A549 (cell line): ENCODE measurements around the gene KLHL29. TPM values are rescaled to one million over a fixed set of nuclear protein-coding genes. Genes with fewer than 3 reads are reported as not detected.

Experiments used
- ATAC-seq, 2 experiments: fragments of 200-7000 bp in 1 of 2; fragments of >200 bp in 1 of 2; cut with Nextera tagmentation in 1 of 2; cut with Tn5 transposase in 1 of 2; 3 replicates each; pipeline versions ENCODE4 v1.8.0 to v1.9.1; 2018 to 2020; ENCODE audit warnings: mild to moderate bottlenecking in 1 of 2, moderate library complexity in 1 of 2
- CTCF ChIA-PET: fragments of 300-600 bp; sonication (Branson Sonifier 250); formaldehyde crosslinking; extraction: SDS; loops from one replicate; lab custom pipeline; 2021; ENCODE audit warnings: antibody characterized with exemption, inconsistent platforms; lab: Yijun Ruan, JAX
- POLR2A ChIA-PET: fragments of 350-600 bp; formaldehyde crosslinking; extraction: SDS; loops from one replicate; lab custom pipeline; 2021; ENCODE audit warnings: antibody characterized with exemption, inconsistent platforms; lab: Yijun Ruan, JAX
- DNase-seq, 2 experiments: peaks; one replicate each; pipeline versions ENCODE4 v3.0.0 to v3.0.0-alpha.2; 2011 to 2016; ENCODE audit warnings: low read depth in 1 of 2, low spot score in 1 of 2
- FAIRE-seq: peaks from 2 replicates; lab custom pipeline; 2011; peaks lifted over from hg19 to GRCh38; lab: Jason Lieb, UNC
- H3K27ac ChIP-seq, 2 experiments: fragments of >200 bp; sonication (Bioruptor Twin); formaldehyde crosslinking; 3 replicates each; pipeline ENCODE4 v1.5.1; 2016 to 2017
- H3K4me1 ChIP-seq: fragments of >200 bp; sonication (Bioruptor Twin); formaldehyde crosslinking; 3 replicates; pipeline ENCODE4 v1.6.1; 2016
- H3K4me2 ChIP-seq: fragments of >200 bp; sonication (Bioruptor Twin); formaldehyde crosslinking; 3 replicates; pipeline ENCODE4 v1.6.1; 2016
- H3K4me3 ChIP-seq: fragments of >200 bp; sonication (Bioruptor Twin); formaldehyde crosslinking; 3 replicates; pipeline ENCODE4 v1.5.1; 2016
- H3K9me3 ChIP-seq: fragments of >200 bp; sonication (Bioruptor Twin); formaldehyde crosslinking; 3 replicates; pipeline ENCODE4 v1.6.1; 2016
- ATOH8 ChIP-seq: fragments of 250-450 bp; sonication (Bioruptor Pico); IDR thresholded peaks from 2 replicates; pipeline ENCODE4 v1.5.0; 2020; ENCODE audit warnings: low read depth, mild to moderate bottlenecking, moderate library complexity
- CHD2 ChIP-seq: fragments of 150-350 bp; IDR thresholded peaks from 2 replicates; pipeline ENCODE4 v1.6.1; 2014; ENCODE audit warnings: low read length; ENCODE audit not compliant: partially characterized antibody
- CHD4 ChIP-seq: fragments of 200-600 bp; sonication (generic); IDR thresholded peaks from 2 replicates; pipeline ENCODE4 v1.6.1; 2016; ENCODE audit warnings: antibody characterized with exemption, mild to moderate bottlenecking, borderline replicate concordance
- CTCF ChIP-seq: fragments of >200 bp; sonication (Bioruptor Twin); formaldehyde crosslinking; IDR thresholded peaks from 3 replicates; pipeline ENCODE4 v1.5.1; 2016
- FOXS1 ChIP-seq: fragments of 250-450 bp; sonication (Bioruptor Pico); IDR thresholded peaks from 2 replicates; pipeline ENCODE4 v1.5.0; 2020; ENCODE audit warnings: mild to moderate bottlenecking, moderate library complexity
- HDAC2 ChIP-seq: fragments of 200-600 bp; sonication (generic); IDR thresholded peaks from 2 replicates; pipeline ENCODE4 v1.6.1; 2016
- HMGXB4 ChIP-seq: fragments of 250-450 bp; sonication (Bioruptor Pico); IDR thresholded peaks from 2 replicates; pipeline ENCODE4 v1.5.0; 2021; ENCODE audit warnings: mild to moderate bottlenecking, moderate library complexity, borderline replicate concordance
- HOXA7 ChIP-seq: fragments of 250-450 bp; sonication (Bioruptor Pico); IDR thresholded peaks from 2 replicates; pipeline ENCODE4 v1.5.0; 2020; ENCODE audit warnings: mild to moderate bottlenecking, moderate library complexity
- JUN ChIP-seq, 2 experiments: fragments of >200 bp; sonication (Bioruptor Twin); formaldehyde crosslinking; IDR thresholded peaks; 2 replicates in 1 of 2; 3 replicates in 1 of 2; pipeline ENCODE4 v1.6.1; 2016 to 2017
- JUNB ChIP-seq: fragments of >200 bp; sonication (Bioruptor Twin); formaldehyde crosslinking; IDR thresholded peaks from 2 replicates; pipeline ENCODE4 v1.6.1; 2016
- KDM1A ChIP-seq: fragments of 200-600 bp; sonication (generic); IDR thresholded peaks from 2 replicates; pipeline ENCODE4 v1.6.1; 2016; ENCODE audit warnings: low read depth, mild to moderate bottlenecking
- KDM5A ChIP-seq: fragments of 200-600 bp; sonication (generic); IDR thresholded peaks from 2 replicates; pipeline ENCODE4 v1.6.1; 2016; ENCODE audit warnings: antibody characterized with exemption, mild to moderate bottlenecking
- MAFK ChIP-seq: fragments of 450-650 bp; IDR thresholded peaks from 2 replicates; pipeline ENCODE4 v1.6.1; 2014; ENCODE audit not compliant: partially characterized antibody
- MAZ ChIP-seq: fragments of 150-350 bp; IDR thresholded peaks from 2 replicates; pipeline ENCODE4 v1.6.1; 2014; ENCODE audit warnings: antibody characterized with exemption, low read depth, low read length, borderline replicate concordance
- MYC ChIP-seq: IDR thresholded peaks from 2 replicates; pipeline ENCODE4 v1.6.1; 2012; ENCODE audit warnings: mild to moderate bottlenecking, inconsistent platforms, low read length, improper control_type of control experiment, borderline replicate concordance
- NR3C1 ChIP-seq: fragments of >200 bp; sonication (Bioruptor Twin); formaldehyde crosslinking; IDR thresholded peaks from 3 replicates; pipeline ENCODE4 v1.6.1; 2017
- POLR2A ChIP-seq: IDR thresholded peaks from 2 replicates; pipeline ENCODE4 v1.6.1; 2012; ENCODE audit warnings: mild to moderate bottlenecking, low read length
- POLR2AphosphoS2 ChIP-seq: conservative IDR thresholded peaks from 2 replicates; pipeline ENCODE4 v1.6.1; 2012; ENCODE audit warnings: low read length, improper control_type of control experiment, inconsistent platforms
- REST ChIP-seq: fragments of 200-600 bp; sonication (generic); IDR thresholded peaks from 2 replicates; pipeline ENCODE4 v1.6.1; 2016; ENCODE audit warnings: antibody characterized with exemption, mild to moderate bottlenecking, moderate library complexity
- SREBF2 ChIP-seq: fragments of 450-650 bp; IDR thresholded peaks from 2 replicates; pipeline ENCODE4 v1.6.1; 2014; ENCODE audit warnings: mild to moderate bottlenecking, moderate library complexity
- TFCP2L1 ChIP-seq: fragments of 250-450 bp; sonication (Bioruptor Pico); IDR thresholded peaks from 2 replicates; pipeline ENCODE4 v1.5.0; 2021; ENCODE audit warnings: mild to moderate bottlenecking
- USF2 ChIP-seq: fragments of 450-650 bp; IDR thresholded peaks from 2 replicates; pipeline ENCODE4 v1.6.1; 2014; ENCODE audit warnings: antibody characterized with exemption
- ZFP36 ChIP-seq: fragments of 450-650 bp; IDR thresholded peaks from 2 replicates; pipeline ENCODE4 v1.6.1; 2014; ENCODE audit warnings: borderline replicate concordance; ENCODE audit not compliant: partially characterized antibody
- ZSCAN20 ChIP-seq: fragments of 250-450 bp; sonication (Bioruptor Pico); IDR thresholded peaks from 2 replicates; pipeline ENCODE4 v1.8.0; 2022; ENCODE audit warnings: mild to moderate bottlenecking, moderate library complexity
- WGBS: methylation state at CpG from one replicate; pipeline ENCODE4 v1.1.6; 2017; ENCODE audit errors: missing lambda C conversion rate; 5-methylcytosine and 5-hydroxymethylcytosine counted together
- polyA plus RNA-seq, 4 experiments: library from polyadenylated mRNA; depleted of rRNA in 3 of 4; stranded (reverse); fragments of >200 nt; fragmentation: RNase III in 1 of 4; extraction: RNeasy Plus Mini Kit Qiagen cat#74134 plus additional on column Dnase treatment in 1 of 4; gene quantifications; 2 replicates in 3 of 4; 3 replicates in 1 of 4; pipeline ENCODE4 v1.2.3, GENCODE V29; 2011 to 2017

The KLHL29 gene
- polyA plus RNA-seq, 2 of the 4 experiments (the other 2 are of a cell fraction): 1.3 to 2.5 TPM

- Histone ChIP-seq H3K9me3 (peaks cover 11% of the 10 kb centered on the region), H3K4me3 (no peak overlapping the region), H3K4me2 (no peak overlapping the region), H3K27ac (no peak overlapping the region), H3K4me1 (peaks cover 8% of the 10 kb centered on the region; the same call in 2 of the 3 replicates)
- TF ChIP-seq MYC: no peak
- TF ChIP-seq USF2: no peak
- FAIRE-seq (no peak), ATAC-seq (peak in 1 of 2 experiments; percentile 31; a peak in 1 of 6 replicates), DNase-seq (no peak)
- ChIA-PET POLR2A (no interaction called here), CTCF (interaction anchor here (1.3 kb wide), 1 partner anchor 16 kb away, joined by 5 read pairs; no protein-coding TSS in a partner anchor)
Observed at GRCh38 chr2:23606968-23607367, 222.0 kb downstream of the KLHL29 start.

- WGBS: 29% methylated on average over 3 of the region's 3 CpGs
- no peak for ATAC-seq
- CTCF ChIA-PET: interaction anchor here (1.0 to 1.3 kb wide), 2 partner anchors 9 to 15 kb away, joined by 3 to 5 read pairs; no protein-coding TSS in a partner anchor
Observed at GRCh38 chr2:23607925-23608324, 222.9 kb downstream of the KLHL29 start.

GRCh38 chr2:23609254-23609653 is 224.3 kb downstream of the KLHL29 start:
- H3K4me2 ChIP-seq: no peak overlapping the region
- POLR2A ChIA-PET: no interaction called here
- WGBS: 59% methylated on average over 7 of the region's 7 CpGs
- H3K4me3 ChIP-seq: no peak overlapping the region
- CTCF ChIA-PET: no interaction called here
- FAIRE-seq (no peak), ATAC-seq (no peak), DNase-seq (no peak)
- peaks cover 20% of the 10 kb centered on the region for H3K9me3 ChIP-seq
- no peaks in the 10 kb centered on the region for H3K4me1 ChIP-seq
- no peak overlapping the region for H3K27ac ChIP-seq
- TF ChIP-seq HOXA7 (CRISPR knock-in tag): no peak
- no peak for TF ChIP-seq JUNB
- TF ChIP-seq POLR2AphosphoS2: no peak
- no peak for TF ChIP-seq CHD2
- no peak for TF ChIP-seq CTCF
- no peak for TF ChIP-seq KDM5A
- TF ChIP-seq ZFP36: no peak
- no peak for TF ChIP-seq ATOH8
- TF ChIP-seq FOXS1 (CRISPR knock-in tag): no peak
- TF ChIP-seq NR3C1: no peak

More at GRCh38 chr2:23607925-23608324, 222.9 kb downstream of the KLHL29 start:
- Histone ChIP-seq H3K4me1 (no peaks in the 10 kb centered on the region), H3K9me3 (peaks cover 20% of the 10 kb centered on the region), H3K27ac (no peak overlapping the region), H3K4me3 (no peak overlapping the region), H3K4me2 (no peak overlapping the region)
- DNase-seq: no peak
- FAIRE-seq: no peak
- no peak for TF ChIP-seq HDAC2
- TF ChIP-seq MAZ: no peak
- no peak for TF ChIP-seq SREBF2
- TF ChIP-seq CHD4: no peak
- no peak for TF ChIP-seq ZSCAN20 (CRISPR knock-in tag)
- TF ChIP-seq JUN (IDR thresholded peaks at IDR 0.05): no peak
- no peak for TF ChIP-seq FOXS1 (CRISPR knock-in tag)
- TF ChIP-seq TFCP2L1 (CRISPR knock-in tag): no peak
- TF ChIP-seq MAFK: no peak
- no peak for TF ChIP-seq REST
- TF ChIP-seq HOXA7 (CRISPR knock-in tag): no peak
- no peak for TF ChIP-seq MYC
- TF ChIP-seq HMGXB4 (CRISPR knock-in tag): no peak
- no peak for TF ChIP-seq POLR2A
- TF ChIP-seq KDM1A: no peak
- POLR2A ChIA-PET: no interaction called here
